Choroid plexus epithelial cell (primary cell): ENCODE results near the gene RHOB.

Source experiments
- DNase-seq: peaks from one replicate; pipeline ENCODE4 v3.0.0-alpha.2; 2010; ENCODE audit warnings: low read depth
- H3K4me3 ChIP-seq: 2 replicates; pipeline ENCODE4 v1.5.1; 2011; ENCODE audit warnings: low read depth, mild to moderate bottlenecking, control low read depth, low read length, moderate library complexity
- TF ChIP-seq, protein P1 (sequence below): conservative IDR thresholded peaks from 2 replicates; pipeline ENCODE4 v1.5.1; 2011; ENCODE audit warnings: low read depth, mild to moderate bottlenecking, control low read depth, inconsistent platforms, low read length, moderate library complexity

The RHOB gene

DNA sequence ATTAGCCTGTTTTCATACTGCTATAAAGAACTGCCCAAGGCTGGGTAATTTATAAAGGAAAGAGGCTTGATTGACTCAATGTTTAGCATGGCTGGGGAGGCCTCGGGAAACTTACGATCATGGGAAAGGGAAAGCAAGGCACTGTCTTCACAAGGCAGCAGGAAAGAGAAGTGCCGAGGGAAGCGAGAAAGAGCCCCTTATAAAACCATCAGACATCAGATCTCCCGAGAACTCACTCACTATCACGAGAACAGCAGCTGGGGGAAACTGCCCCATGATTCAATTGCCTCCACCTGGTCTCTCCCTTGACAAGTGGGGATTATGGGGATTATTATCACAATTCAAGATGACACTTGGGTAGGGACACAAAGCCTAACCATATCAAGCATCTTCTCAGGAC, 23.3 kb downstream of the RHOB start:
- DNase-seq: no peak
- no peak overlapping the region for H3K4me3 ChIP-seq
- TF ChIP-seq, protein P1, sequence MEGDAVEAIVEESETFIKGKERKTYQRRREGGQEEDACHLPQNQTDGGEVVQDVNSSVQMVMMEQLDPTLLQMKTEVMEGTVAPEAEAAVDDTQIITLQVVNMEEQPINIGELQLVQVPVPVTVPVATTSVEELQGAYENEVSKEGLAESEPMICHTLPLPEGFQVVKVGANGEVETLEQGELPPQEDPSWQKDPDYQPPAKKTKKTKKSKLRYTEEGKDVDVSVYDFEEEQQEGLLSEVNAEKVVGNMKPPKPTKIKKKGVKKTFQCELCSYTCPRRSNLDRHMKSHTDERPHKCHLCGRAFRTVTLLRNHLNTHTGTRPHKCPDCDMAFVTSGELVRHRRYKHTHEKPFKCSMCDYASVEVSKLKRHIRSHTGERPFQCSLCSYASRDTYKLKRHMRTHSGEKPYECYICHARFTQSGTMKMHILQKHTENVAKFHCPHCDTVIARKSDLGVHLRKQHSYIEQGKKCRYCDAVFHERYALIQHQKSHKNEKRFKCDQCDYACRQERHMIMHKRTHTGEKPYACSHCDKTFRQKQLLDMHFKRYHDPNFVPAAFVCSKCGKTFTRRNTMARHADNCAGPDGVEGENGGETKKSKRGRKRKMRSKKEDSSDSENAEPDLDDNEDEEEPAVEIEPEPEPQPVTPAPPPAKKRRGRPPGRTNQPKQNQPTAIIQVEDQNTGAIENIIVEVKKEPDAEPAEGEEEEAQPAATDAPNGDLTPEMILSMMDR: no peak

DNA sequence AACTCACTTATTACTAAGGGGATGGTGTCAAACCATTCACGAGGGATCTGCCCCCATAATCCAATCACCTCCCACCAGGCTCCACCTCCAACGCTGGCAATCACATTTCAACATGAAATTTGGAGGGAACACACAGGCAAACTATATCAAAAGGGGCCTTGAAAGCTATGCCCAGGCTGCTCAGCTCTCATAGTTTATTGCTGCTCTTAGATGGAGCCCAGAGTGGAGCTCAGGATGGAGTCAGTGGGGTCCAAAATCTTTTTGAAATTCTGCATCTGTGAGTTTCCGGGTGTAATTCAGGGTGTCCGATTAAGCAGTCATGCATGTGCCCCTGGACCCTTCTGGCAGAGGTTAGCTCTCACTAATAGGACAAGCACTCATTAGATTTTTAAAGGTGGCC, 24.3 kb downstream of the RHOB start:
- H3K4me3 ChIP-seq: no peak overlapping the region
- DNase-seq: no peak
- TF ChIP-seq, protein P1: no peak

DNA sequence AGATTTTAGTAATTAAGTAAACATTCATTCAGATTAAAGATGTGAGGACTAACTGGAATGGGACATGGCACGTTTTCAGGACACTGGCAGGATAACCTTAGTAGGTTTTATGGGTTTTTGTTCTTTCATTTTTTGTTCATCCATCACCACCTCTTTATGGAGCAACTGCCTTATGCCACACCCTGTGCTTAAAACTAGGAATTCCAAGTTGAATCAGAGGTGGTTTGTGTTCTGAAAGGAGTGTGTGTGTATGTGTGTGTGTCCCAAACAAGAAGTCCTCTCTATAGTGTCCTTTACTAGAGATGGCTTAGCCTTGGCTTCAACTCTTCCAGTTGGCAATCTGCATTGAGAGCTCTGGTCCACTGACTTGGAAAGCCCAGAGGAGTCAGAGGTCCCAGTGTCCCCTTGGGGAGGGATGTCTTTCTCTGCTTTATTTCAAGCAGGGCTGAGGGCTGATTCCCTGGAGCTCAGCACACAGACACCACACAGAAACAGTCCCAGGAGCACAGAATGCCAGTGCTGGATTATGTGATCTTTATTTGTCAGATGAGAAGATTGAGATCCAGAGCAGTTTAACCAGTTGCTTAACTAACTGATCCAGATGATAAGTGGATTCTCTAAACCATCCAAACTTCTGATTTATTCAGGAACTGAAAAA, 25.2 kb downstream of the RHOB start:
- no peak overlapping the region for H3K4me3 ChIP-seq
- TF ChIP-seq, protein P1: no peak
- DNase-seq: no peak

DNA sequence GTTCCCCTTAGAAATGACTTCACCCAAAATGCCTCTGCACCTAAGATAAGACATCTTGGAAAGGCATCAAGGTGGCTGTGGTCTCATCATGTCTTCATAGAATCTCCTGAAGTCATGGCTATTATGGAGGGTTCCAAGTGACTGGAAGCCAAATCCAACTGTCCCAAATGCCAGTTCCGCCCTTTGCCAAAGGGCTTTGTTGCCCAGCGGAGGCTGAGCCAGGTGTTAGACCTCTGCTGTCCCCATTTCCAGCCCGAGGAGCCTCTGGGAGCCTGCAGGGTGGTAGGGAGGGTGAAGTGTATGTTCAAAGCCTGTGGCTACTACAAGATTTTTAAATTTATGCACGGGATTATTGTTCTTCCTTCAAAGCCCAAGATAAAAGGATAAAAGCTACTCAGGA, 25.7 kb downstream of the RHOB start:
- no peak for DNase-seq
- no peak overlapping the region for H3K4me3 ChIP-seq
- TF ChIP-seq, protein P1: no peak

DNA sequence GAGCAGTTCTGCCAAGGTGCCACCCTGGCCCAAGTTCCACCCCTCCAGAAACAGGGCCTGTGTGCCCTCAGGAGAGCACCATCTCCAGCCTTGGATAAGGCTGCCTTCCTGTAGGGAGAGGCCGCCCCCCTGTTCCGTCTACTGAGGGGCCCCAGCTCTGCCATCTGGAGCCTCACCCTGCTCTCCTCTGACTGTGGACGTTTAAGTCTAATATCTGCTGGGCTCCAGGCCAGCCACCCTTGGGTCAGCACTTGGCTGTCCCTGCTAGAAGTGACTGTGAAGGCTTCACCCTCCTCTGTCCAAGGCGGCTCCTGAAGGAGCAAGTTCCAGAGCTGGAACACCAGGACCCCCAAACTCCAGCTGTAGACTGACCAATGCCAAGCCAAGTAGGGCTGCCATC, 26.3 kb downstream of the RHOB start:
- TF ChIP-seq, protein P1: no peak
- no peak overlapping the region for H3K4me3 ChIP-seq
- DNase-seq: no peak

DNA sequence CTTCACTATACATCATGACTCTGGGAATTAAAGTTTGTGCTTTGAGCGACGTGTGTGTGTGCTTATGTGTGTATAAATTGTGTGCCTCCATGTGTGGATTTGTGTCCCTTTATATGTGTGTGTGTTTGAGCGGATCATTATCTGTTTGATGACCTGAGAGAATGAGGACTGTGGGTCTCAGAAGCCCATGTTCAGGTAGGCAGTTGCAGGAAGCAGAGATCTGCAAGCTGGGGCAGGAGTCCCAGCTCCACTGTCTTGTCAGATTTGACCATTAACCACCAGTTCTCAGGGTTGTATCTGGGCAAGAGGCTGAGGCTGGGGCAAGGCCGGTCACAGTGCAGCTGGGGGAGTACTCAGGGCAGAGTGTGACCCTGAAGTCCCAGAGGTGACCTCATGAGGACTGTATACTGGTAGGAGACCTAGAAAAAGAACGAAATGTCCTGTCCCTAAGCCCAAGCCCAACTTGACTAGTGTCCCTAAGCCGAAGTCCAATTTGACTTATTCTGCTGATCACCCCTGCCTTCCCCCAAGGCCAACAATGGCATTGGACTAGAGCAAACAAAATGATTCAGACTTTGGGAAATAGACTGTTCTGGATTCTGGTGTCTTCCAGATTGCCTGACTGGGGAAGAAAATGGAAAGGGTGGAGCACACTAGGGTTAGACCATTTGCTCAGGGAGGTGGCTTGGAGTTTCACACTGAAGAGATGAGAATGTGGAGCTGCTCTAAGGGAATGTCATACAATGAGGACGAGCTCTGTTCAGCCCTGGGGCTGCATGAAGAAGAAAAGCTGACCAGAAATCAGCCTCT, 28.1 kb downstream of the RHOB start:
- TF ChIP-seq, protein P1: no peak
- H3K4me3 ChIP-seq: no peak overlapping the region
- DNase-seq: no peak

DNA sequence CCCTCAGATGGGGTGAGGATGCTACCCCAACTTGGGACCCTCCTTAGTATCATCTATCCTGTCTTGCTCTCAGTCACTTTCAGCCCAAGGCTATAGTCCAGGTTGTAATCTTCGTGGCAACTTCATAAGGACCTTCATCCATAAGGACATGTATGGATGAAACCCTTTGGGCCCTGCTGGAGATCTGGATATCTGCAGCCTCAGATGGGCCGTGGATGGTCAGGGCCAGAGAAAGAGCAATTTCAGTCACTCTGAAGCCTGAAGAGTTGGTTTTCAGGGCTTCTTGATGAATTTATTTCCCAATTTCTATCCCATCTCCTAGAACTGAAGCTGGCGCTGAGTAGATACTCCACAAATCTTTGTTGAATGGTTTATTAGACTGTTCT, 28.7 kb downstream of the RHOB start:
- no peak overlapping the region for H3K4me3 ChIP-seq
- TF ChIP-seq, protein P1: no peak
- no peak for DNase-seq
